ENCODE measurements around the gene VOPP1. TPM values are rescaled to one million over a fixed set of nuclear protein-coding genes. Genes with fewer than 3 reads are reported as not detected.

VOPP1 gene
- total RNA-seq, 1 experiment from 2014 or later = 170 TPM

GRCh38 chr7:55432939-55433784 is 139.1 kb downstream of the VOPP1 start:
- peak; percentile 69 for DNase-seq (ENCODE audit: low read depth)

- DNase-seq (ENCODE audit: low read depth) = no peak
These were observed 139.8 kb downstream of the VOPP1 start for GRCh38 chr7:55432506-55432905.

- DNase-seq (ENCODE audit: low read depth) = no peak
These were observed 140.4 kb downstream of the VOPP1 start for GRCh38 chr7:55431898-55432297.

- DNase-seq (ENCODE audit: low read depth) = no peak
These were observed 142.3 kb downstream of the VOPP1 start for GRCh38 chr7:55429835-55430499.

- no peak for DNase-seq (ENCODE audit: low read depth)
These were observed 144.5 kb downstream of the VOPP1 start for GRCh38 chr7:55427800-55428199.

- DNase-seq (ENCODE audit: low read depth) = no peak
These were observed 145.0 kb downstream of the VOPP1 start for GRCh38 chr7:55427342-55427741.

GRCh38 chr7:55426676-55427075 is 145.6 kb downstream of the VOPP1 start:
- DNase-seq (ENCODE audit: low read depth) = no peak

- no peak for DNase-seq (ENCODE audit: low read depth)
These were observed 147.1 kb downstream of the VOPP1 start for GRCh38 chr7:55425141-55425752.

GRCh38 chr7:55423891-55424290 is 148.4 kb downstream of the VOPP1 start:
- DNase-seq (ENCODE audit: low read depth) = no peak

GRCh38 chr7:55423277-55423711 is 149.0 kb downstream of the VOPP1 start:
- no peak for DNase-seq (ENCODE audit: low read depth)

Other genes starting within 250 kb of the VOPP1 start
- 59.3 and 95.9 TPM in 2 replicates for gene LANCL2, start 207.2 kb downstream of the VOPP1 start, total RNA-seq (2014; rRNA removed; shearing (Covaris generic))

Measured in Daoy (cell line).